Suprapubic skin (tissue), 4 donors: Measurements from ENCODE around the gene PRR35.

Experiments
- POLR2A ChIP-seq, 2 donors: fragments of 450-650 bp; IDR thresholded peaks; one replicate each; pipeline ENCODE4 v1.6.1; 2017; ENCODE audit warnings: antibody characterized with exemption in 2 of 2, mild to moderate bottlenecking in 2 of 2, moderate library complexity in 2 of 2
- POLR2AphosphoS5 ChIP-seq, 3 donors: sonication (generic); formaldehyde crosslinking; IDR thresholded peaks; one replicate each; pipeline ENCODE4 v1.6.1; 2017; ENCODE audit warnings: antibody characterized with exemption in 3 of 3
- TF ChIP-seq, protein P1 (sequence below), 2 donors: fragments of 200-600 bp in 1 of 2; fragments of 450-650 bp in 1 of 2; sonication (generic) in 1 of 2; IDR thresholded peaks; one replicate each; pipeline ENCODE4 v1.5.1; 2016 to 2019; ENCODE audit warnings: antibody characterized with exemption in 2 of 2, mild to moderate bottlenecking in 1 of 2, moderate library complexity in 1 of 2

DNA sequence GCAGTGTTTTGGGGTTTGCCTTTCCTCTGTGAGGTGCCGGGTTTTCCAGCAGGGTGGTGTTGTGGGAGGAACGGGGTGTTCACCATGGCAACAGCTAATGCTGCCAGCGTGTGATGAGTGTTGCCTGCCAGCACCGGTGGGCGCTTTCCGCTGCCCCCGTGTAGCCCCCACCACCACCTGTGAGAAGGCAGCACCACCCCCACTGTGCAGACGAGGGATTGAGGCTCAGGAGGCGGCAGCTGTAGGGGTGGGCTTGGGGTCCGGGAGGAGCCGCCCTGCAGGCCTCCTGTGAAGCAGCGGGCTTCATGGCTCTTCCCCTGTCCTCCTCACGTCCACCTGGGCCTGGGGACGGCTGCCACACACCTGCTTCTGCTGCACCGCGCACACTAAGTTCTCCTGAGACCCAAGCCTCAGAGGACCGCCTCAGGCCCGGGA lies 34.9 kb downstream of the PRR35 start:
- TF ChIP-seq POLR2A (IDR thresholded peaks at IDR 0.05) (no peak), POLR2AphosphoS5 (IDR thresholded peaks at IDR 0.05) (no peak)
- TF ChIP-seq, protein P1, sequence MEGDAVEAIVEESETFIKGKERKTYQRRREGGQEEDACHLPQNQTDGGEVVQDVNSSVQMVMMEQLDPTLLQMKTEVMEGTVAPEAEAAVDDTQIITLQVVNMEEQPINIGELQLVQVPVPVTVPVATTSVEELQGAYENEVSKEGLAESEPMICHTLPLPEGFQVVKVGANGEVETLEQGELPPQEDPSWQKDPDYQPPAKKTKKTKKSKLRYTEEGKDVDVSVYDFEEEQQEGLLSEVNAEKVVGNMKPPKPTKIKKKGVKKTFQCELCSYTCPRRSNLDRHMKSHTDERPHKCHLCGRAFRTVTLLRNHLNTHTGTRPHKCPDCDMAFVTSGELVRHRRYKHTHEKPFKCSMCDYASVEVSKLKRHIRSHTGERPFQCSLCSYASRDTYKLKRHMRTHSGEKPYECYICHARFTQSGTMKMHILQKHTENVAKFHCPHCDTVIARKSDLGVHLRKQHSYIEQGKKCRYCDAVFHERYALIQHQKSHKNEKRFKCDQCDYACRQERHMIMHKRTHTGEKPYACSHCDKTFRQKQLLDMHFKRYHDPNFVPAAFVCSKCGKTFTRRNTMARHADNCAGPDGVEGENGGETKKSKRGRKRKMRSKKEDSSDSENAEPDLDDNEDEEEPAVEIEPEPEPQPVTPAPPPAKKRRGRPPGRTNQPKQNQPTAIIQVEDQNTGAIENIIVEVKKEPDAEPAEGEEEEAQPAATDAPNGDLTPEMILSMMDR (IDR thresholded peaks at IDR 0.05), result no peak
